T47D (cell line): ENCODE results near the gene PRKAR1B.

ENCODE experiments used
- DNase-seq, 2 experiments: peaks; one replicate each; pipeline versions ENCODE4 v3.0.0 to v3.0.0-alpha.2; 2011 to 2012; ENCODE audit warnings: low read depth in 1 of 2, low spot score in 1 of 2
- JUND ChIP-seq: IDR thresholded peaks from 2 replicates; pipeline ENCODE4 v1.6.1; 2012; ENCODE audit warnings: low read depth
- in situ Hi-C: cut with HindIII; loops from 2 replicates; pipeline ENCODE4 v1.10.0; 2016; ENCODE audit warnings: low sequenced_read_pairs, low pct_unique_long_range_greater_than_20kb

The PRKAR1B gene

GRCh38 chr7:514242-514641 lies 212.8 kb downstream of the PRKAR1B start:
- no peak for DNase-seq
- no peak for TF ChIP-seq JUND
- in situ Hi-C loops: no loop called here

- no peak for DNase-seq
- in situ Hi-C loops: no loop called here
- no peak for TF ChIP-seq JUND
Measured at GRCh38 chr7:513521-514166, 213.4 kb downstream of the PRKAR1B start.

- TF ChIP-seq JUND: no peak
- DNase-seq: no peak
- in situ Hi-C loops: no loop called here
Measured at GRCh38 chr7:512541-513311, 214.4 kb downstream of the PRKAR1B start.

GRCh38 chr7:512146-512510 lies 215.0 kb downstream of the PRKAR1B start:
- in situ Hi-C loops: no loop called here
- no peak for DNase-seq

GRCh38 chr7:511476-512145 lies 215.5 kb downstream of the PRKAR1B start:
- in situ Hi-C loops: no loop called here
- DNase-seq: no peak
- no peak for TF ChIP-seq JUND

More at GRCh38 chr7:512146-512510, 215.0 kb downstream of the PRKAR1B start:
- TF ChIP-seq JUND: no peak

- in situ Hi-C loops: no loop called here
- no peak for DNase-seq
- TF ChIP-seq JUND: no peak
Measured at GRCh38 chr7:510782-511281, 216.2 kb downstream of the PRKAR1B start.

- no peak for DNase-seq
- in situ Hi-C loops: no loop called here
- TF ChIP-seq JUND: no peak
Measured at GRCh38 chr7:510131-510481, 217.0 kb downstream of the PRKAR1B start.

- DNase-seq: no peak
- TF ChIP-seq JUND: no peak
- in situ Hi-C loops: no loop called here
Measured at GRCh38 chr7:509426-510130, 217.5 kb downstream of the PRKAR1B start.

- no peak for TF ChIP-seq JUND
- in situ Hi-C loops: no loop called here
- DNase-seq: no peak
Measured at GRCh38 chr7:508461-509170, 218.5 kb downstream of the PRKAR1B start.

GRCh38 chr7:507623-508300 lies 219.3 kb downstream of the PRKAR1B start:
- TF ChIP-seq JUND: no peak
- in situ Hi-C loops: no loop called here
- DNase-seq: no peak

- in situ Hi-C loops: no loop called here
- no peak for DNase-seq
- TF ChIP-seq JUND: no peak
Measured at GRCh38 chr7:506921-507622, 220.0 kb downstream of the PRKAR1B start.
